ENCODE results near the gene MC1R.
"Not testable (repeated sequence)": the region's sequence is repeated elsewhere in the genome, so short reads cannot be mapped to it uniquely, and the experiment has no call there.

Gene MC1R

GRCh38 chr16:89962754-89963498, 44.3 kb downstream of the MC1R start:
- no peak for DNase-seq

DNA sequence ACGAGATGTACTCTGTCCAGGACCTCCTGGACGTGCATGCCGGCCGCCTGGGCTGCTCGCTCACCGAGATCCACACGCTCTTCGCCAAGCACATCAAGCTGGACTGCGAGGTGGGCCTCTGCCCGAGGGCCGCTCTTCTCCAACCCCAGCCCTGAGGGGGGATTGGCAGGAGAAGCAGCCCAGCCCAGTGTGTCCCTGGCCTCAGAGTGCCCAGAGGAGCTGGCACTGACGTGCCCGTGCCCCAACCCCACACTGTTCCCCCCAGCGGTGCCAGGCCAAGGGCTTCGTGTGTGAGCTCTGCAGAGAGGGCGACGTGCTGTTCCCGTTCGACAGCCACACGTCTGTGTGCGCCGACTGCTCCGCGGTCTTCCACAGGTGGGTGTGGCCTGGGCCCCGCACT, 45.5 kb downstream of the MC1R start:
- no peak for DNase-seq

GRCh38 chr16:89965447-89966225, 47.0 kb downstream of the MC1R start:
- no peak for DNase-seq

DNA sequence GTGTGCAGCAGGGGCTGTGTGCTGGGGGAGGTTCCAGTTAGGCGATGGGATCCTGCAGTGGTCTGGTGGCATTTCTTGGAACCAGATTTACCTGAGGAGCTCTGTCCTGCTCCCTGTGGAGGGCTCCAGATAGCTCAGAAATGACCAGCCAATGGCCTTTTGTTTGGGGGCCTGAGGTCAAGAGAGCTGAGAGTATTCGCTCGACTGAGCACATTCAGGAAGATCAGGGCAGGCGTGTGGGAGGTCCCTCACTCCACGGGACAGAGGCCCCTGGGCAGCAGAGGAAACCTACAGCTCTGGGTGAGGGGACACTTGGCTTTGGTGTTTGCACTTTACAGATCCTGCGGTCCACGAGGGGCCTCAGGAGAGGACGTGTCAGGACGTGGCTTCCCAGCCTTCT, 48.1 kb downstream of the MC1R start:
- DNase-seq, result no peak

- DNase-seq, result not testable (repeated sequence)
These were observed 48.8 kb downstream of the MC1R start for GRCh38 chr16:89967436-89967835.

GRCh38 chr16:89968074-89968473, 49.4 kb downstream of the MC1R start:
- DNase-seq, result not testable (repeated sequence)

DNA sequence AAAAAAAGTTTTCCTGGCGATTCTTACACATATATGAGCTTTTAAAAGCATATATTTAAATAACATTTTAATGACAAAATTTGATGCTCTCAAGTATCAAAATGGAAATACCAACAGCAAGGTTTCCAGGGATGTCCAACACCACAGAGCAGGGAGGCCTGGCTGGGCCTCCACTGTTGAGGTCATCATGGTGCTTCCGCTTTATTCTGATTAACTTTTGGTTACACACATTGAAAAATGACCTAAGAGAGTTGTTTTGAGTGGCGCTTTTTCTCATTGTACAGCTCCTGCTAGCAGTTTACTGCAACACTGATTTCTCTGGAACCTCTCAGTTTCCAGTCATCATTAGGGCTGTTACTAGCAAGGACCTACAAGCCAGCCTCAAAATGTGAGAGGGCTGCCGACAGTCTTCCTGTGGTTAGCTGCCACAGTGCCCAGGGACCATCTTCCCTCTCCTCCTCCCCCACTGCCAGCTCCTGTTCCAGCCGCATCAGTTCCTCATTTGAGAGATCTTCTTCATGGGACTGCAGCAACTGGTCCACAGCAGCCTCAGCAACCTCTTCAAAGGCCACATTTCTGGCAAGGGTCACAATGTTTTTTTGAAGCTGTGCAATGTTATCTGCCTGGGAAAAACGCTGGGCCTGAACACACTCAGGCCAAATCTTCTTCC, 51.2 kb downstream of the MC1R start:
- no peak for DNase-seq
